HG03354 (cell line): Measurements from ENCODE around the gene FGF5.
"Not testable (repeated sequence)": the region's sequence is repeated elsewhere in the genome, so short reads cannot be mapped to it uniquely, and the experiment has no call there.

ENCODE experiments used
- ATAC-seq: cut with Tn5 transposase; IDR thresholded peaks from one replicate; pipeline ENCODE4 v1.9.1; 2021; ENCODE audit warnings: mild to moderate bottlenecking; ENCODE audit not compliant: unreplicated experiment, poor library complexity, severe bottlenecking

The FGF5 gene

DNA sequence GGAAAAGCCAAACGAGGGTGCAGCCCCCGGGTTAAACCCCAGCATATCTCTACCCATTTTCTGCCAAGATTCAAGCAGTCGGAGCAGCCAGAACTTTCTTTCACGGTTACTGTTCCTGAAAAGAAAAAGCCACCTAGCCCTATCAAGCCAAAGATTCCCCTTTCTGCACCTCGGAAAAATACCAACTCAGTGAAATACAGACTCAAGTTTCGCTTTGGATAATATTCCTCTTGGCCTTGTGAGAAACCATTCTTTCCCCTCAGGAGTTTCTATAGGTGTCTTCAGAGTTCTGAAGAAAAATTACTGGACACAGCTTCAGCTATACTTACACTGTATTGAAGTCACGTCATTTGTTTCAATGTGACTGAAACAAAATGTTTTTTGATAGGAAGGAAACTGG lies 20.0 kb downstream of the FGF5 start:
- no peak for ATAC-seq

DNA sequence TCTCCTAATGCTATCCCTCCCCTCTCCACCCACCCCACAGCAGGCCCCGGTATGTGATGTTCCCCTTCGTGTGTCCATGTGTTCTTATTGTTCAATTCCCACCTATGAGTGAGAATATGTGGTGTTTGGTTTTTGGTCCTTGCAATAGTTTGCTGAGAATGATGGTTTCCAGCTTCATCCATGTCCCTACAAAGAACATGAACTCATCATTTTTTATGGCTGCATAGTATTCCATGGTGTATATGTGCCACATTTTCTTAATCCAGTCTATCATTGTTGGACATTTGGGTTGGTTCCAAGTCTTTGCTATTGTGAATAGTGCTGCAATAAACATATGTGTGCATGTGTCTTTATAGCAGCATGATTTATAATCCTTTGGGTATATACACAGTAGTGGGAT lies 24.2 kb downstream of the FGF5 start:
- not testable (repeated sequence) for ATAC-seq

DNA sequence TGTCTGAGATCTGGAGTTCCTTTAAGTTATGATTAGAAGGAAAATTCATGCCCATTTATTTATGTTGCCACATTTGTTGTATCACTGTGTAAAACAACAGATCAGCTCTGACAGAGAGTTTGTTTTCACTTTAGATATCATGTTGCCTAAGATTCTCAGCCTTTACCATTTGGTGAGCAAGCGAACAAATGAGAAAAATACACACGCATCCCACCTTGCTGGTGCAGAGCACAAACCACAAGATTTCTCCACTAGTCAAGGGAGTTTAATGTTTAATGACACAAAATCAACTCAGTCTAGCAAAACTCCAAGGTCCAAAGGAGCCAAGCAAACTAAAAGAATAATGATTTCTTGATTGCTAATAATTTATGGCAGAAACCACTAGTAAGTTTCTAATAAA lies 27.7 kb downstream of the FGF5 start:
- ATAC-seq: no peak

DNA sequence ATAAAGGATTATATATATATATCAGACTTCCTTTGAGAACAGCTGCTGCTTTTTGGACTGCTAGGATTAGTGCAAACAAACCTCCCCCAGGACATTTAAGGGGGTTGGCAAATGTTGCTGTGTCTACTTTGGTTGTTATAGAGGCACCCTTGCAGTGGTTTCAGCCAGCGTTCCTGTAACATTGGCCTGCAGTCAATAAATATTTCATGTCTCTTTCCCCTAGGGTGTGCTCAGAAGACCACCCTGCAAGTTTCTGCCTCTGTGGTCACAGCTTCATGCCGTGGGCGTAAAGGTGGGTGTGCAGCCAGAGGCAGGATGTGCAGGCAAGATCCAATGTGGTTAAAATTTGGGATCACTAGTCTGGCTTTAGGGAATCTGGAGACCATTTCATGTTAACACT lies 28.9 kb downstream of the FGF5 start:
- ATAC-seq: no peak

DNA sequence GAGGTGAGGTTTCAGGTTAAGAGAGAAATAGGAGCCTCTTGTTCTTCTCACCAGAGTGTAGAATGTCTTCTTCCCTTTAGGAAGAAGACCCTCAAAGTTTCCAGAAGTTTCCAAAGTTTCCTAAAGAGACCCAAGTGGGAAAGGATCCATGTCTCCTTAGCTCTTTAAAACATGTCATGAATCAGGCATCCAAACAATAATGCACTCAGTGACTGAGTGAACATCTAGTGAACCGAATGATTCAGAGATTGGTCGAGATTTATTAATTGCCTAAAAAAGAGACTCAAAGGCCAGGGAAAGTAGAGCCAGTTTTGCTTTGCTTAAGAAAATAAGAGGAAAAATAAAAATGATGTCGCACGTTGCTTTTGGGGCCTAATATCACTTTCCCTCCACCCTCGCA lies 29.4 kb downstream of the FGF5 start:
- ATAC-seq: no peak

DNA sequence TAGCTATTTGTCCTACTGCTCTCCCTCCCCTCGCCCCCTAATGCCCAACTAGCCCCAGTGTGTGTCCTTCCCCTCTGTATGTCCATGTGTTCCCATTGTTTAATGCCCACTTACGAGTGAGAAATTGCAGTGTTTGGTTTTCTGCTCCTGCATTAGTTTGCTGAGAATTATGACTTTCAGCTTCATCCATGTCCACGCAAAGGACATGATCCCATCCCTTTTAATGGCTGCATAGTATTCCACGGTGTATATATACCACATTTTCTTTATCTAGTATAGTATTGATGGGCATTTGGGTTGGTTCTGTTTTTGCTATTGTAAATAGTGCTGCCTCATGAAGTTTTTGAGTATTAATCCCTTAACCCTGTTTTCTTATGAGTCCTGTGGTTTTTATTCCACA lies 35.4 kb downstream of the FGF5 start:
- ATAC-seq: no peak

DNA sequence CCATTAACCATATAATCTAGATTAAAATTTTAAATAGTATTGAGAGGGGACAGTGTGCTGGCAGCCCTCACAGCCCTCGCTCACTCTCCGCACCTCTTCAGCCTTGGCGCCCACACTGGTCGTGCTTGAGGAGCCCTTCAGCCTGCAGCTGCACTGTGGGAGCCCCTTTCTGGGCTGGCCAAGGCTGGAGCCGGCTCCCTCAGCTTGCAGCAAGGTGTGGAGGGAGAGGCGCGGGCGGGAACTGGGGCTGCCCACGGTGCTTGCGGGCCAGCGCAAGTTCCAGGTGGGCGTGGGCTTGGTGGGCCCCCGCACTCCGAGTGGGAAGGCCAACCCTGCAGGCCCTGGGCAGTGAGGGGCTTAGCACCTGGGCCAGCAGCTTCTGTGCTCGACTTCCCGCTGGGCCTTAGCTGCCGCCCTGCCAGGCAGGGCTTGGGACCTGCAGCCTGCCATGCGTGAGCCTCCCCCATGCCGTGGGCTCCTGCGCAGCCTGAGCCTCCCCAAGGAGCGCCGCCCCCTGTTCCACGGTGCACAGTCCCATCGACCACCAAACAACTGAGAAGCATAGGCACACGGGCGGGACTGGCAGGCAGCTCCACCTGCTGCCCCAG lies 36.3 kb downstream of the FGF5 start:
- ATAC-seq: no peak

DNA sequence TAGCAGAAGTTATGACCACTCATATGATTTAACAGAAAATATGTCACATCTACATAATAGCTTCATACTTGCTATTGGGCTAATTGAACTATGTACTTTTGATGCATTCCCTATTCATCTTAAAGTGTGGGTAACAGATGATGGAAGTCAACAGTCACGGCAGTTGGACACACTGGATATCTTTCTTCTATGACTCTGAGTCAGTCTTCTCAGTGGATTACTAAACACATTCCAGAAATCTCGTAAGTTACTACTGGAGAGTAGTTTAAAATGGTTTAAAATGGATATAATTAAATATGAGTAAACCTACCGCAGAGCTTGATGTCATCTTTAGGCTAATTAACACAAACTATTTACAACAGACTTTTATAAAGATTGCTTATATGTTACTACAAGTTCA lies 39.0 kb downstream of the FGF5 start:
- ATAC-seq: no peak

DNA sequence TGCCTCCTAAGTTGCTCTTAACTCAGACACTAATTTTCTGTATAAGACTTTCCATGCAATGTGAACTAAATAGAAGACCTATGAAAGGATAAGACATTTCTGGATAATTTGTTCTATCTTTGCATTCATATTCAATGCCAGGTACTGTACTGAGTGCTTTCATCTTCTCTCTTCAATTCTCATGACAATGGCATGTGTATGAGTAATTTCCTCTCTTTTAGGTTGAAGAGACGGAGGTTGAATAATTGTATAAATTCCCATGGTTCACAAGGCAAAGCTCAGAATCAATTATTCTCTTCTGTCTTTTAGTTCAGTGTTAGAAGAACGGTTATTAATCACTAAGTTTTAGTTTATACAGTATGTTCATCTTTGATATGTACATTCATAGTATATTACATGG lies 39.8 kb downstream of the FGF5 start:
- no peak for ATAC-seq

DNA sequence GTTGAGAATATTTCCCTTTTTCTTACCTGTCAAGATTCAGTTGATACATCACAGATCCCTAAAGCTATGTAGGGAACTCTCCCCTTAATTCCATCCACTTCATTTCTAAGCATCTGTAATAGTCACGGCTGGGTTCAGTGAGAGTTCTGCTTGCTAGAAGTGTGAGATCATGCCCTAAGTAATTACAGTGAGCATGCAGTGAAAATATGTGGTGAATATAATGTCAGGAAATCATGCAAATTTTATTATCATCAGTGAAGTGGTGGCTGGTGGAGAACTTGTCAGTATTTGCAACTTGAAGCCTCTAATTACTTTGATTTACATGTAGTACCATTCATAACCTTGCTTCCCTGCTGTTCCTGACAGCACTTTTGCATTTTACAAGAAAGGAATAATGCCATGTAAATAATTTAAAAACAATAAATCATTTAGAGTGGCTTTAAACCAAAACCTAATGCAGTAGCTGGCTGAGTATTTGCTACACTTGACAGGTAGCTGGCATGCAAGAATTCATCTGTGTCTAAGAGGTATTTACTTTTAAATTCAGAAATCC lies 40.8 kb downstream of the FGF5 start:
- no peak for ATAC-seq

DNA sequence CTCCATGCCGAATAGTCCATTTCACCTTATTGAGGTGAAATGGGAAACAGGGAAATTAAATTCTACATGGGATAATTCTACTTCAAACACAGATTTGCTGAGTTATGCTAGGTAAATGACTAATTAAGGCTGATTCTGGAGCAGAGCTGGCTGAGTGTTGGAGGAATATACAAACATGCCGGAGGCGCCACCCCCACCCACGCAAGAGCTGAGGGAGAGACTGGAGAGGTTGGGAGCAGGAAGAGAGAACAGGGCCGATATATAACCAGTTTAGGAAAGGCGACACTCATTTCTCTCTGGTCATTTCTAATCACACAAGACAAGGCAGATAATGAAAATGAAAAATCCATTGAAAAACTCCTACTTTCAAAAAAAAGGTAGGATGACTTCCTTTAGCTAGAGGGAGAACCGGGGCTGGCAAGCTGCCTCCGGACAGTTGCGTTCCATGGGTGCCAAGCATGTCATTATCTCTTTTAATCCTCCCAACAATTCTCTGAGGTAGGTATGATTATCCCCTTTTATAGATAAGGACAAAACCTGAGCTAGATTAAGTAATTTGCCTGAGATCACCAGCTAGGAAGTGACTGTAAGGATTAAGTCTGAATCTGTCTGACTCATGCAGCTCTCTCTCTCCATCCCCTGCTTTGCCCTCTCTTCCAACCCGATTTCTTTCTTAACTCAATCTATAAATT lies 41.5 kb downstream of the FGF5 start:
- no peak for ATAC-seq

DNA sequence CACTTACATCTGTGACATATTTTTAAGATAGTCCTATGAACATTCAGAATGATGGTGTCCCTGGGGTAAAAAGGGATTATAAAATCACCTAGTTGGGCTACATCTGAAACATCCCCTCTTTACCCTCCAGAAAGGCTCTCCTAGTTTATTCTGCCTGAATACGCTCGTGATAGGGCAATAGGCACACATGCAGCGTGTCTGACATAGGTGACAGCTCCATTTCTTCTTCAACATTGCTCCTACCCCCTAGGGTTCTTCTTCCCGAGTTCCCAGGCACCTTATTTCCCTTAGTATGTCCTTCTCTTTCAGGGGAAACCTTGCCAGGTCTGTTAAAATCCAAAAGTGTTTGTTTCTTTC lies 42.0 kb downstream of the FGF5 start:
- no peak for ATAC-seq

DNA sequence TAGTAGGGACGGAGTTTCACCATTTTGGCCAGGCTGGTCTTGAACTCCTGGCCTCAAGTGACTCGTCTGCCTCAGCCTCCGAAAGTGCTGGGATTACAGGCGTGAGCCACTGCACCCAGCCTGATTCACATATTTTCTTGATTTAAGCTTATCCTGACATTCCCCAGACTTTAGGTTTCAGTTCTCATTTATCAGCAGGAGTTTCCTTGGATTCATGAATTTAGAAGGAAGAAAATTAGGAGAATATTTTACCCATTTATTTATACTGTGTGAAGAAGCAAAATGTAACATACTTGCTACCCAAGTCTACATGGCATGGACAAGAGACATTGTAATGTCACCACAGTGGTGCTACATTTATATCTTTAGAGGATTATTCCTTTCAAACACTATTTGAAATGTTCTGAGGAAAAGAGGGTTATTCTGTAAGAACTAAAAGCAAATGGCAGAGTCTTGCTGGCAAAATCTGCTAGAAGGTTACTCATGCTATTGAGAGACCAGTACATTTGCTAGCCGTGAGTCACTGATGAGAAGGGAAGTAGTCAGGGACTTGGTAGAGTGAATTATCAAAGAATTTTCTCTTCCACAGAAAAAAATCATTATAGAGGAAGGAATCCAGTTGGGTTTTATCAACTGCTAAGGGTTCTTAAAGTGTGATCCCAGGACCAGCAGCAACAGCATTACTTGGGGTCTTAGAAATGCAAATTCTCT lies 43.0 kb downstream of the FGF5 start:
- no peak for ATAC-seq

DNA sequence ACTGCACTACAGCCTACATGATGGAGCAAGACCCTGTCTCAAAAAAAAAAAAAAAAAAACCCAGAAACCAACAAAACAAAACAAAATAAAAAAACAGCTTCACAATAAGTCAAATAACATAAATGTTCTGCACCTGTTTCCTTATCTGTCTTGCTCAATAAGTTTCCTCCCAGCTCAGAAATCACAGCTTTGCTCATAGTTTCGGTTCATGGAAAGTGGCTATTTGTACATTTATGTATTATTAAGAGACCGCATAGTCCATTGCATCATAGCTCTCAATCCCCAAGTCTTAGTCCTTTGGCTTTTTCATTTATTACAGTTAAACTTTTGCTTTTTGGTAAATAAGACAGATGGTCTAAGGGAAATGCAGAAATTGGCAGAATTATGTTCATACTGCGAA lies 44.7 kb downstream of the FGF5 start:
- ATAC-seq: no peak

DNA sequence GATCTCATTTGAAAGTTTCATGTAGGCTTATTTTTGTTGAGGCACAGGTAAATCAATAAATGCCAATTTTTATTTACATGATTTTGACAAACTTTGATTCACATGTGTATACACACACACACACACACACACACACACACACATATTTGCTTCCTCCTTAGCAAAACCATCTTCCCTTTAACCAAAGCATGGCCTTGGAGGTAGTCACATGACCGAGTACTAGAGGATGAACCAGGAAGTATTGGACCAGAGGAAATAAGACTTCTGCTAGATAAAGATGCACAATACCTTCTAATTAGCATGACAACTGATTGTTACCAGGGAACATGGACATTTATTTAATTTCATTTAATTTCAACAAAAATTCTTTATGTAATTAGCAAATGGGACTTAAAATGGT lies 45.7 kb downstream of the FGF5 start:
- no peak for ATAC-seq

DNA sequence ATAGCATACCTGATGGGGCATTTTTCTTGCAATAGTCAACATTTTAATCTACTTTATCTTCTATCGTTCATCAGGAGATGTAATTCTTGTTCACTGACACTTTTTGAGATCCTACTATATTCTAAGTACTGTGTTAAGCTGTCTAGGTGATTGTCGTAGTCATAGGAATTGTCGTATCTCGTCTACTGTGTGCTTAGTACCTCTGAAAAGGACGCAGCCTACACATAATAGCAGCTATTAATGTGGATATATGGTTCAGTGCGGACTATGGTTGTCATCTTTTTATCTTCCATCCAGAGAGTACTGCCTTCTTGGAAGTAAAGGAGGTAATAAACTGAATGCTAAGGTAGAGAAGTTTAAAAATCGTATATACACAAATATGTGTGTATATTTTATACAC lies 47.2 kb downstream of the FGF5 start:
- ATAC-seq: no peak

DNA sequence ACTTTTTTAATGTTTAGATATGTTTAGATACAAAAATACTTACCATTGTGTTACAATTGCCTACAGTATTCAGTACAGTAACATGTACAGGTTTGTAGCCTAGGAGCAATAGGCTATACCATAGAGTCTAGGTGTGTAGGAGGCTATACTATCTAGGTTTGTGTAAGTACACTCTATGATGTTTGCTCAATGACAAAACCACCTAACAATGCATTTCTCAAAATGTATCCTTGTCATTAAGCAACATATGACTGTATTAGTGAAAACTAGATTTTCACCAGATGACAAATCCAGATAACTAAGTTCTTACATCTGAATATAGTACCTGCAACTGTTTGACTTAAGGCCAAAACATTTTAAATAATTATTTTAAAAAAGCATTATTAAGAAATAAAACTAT lies 49.4 kb downstream of the FGF5 start:
- not testable (repeated sequence) for ATAC-seq

DNA sequence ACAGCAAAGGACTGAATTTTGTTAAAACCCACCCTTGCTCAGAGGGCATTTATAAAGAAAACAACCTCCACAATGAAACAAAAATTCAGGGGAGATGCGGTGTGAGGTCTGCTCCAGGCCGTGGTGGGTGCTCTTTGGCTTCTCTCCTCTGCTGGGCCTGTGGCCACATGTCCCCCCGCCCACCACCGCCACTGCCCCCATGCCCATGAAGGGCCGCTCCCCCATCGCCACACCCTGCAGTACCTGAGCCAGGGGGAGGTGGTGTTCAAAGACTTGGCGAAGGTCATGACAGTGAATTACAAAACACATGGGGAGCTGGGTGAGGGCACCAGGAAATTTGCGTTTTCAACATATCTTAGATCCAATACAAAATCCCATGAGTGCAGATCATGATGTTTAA lies 54.9 kb downstream of the FGF5 start:
- no peak for ATAC-seq

DNA sequence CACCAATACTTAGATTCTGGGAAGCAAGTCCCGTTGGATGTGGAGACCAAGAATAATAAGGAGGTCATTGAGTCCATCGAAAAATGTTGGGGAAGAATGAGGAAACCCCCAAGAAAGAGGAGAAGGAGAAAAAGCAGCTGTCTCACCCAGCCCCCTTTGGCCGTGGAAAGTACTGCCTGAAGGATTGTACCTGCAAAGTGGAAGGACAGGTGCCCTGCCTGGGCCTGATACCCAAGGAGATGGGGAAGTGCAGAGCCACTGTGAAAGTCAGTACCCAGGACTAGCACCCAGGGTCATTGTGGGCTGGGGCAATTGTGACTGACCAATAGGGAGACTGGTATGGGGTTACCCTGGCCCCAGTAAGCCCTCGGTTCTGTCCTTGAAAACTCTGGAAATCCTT lies 55.3 kb downstream of the FGF5 start:
- no peak for ATAC-seq

DNA sequence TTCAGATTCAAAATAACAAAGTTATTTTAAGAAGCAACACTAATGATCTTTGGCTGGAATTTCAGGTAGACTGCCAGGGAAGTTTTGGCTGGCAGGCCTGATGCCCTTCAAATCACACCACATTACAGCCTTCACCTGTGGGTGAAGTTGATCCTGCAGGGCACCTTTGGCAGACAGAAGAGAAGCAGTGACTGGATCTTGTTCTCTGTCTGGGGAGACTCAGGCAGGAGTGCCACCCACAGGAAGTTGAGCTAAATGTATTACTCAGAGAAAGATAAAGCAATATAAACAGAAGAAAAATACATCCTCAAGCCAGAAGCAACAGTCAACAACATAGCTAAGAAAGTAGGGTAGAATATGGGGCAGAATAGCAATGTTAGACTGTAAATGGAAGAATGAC lies 56.3 kb downstream of the FGF5 start:
- no peak for ATAC-seq

DNA sequence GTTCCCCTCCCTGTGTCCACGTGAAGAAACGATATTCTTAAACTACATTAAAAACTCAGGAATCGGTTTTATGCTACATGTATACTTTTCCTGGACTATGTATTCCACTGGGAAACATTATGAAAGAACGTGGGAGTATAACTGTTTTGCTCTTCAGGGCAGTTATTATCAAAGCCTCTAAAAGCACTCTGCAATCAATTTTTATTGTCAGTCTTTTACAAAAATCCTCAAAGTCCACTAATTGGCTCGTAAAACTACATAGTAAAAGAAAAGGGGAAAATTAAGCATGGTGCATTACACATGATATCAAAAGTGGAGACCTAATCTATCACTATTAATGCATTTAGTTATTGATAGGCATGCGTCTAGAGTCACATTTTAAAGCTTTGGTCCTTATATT lies 57.7 kb downstream of the FGF5 start:
- ATAC-seq: no peak
